Mucosa of descending colon (tissue), 3 donors: ENCODE measurements around the gene NF1. TPM values are rescaled to one million over a fixed set of nuclear protein-coding genes. Genes with fewer than 3 reads are reported as not detected.

Experiments used
- ATAC-seq: fragments of 200-7000 bp; cut with Tn5 transposase; one replicate; pipeline ENCODE4 v1.9.1; 2020; ENCODE audit warnings: mild to moderate bottlenecking, moderate library complexity
- DNase-seq, 3 donors: peaks; one replicate each; pipeline ENCODE4 v3.0.0-alpha.2; 2020
- H3K36me3 ChIP-seq: fragments of 200-600 bp; one replicate; pipeline ENCODE4 v1.8.0; 2021; ENCODE audit warnings: low read depth, mild to moderate bottlenecking
- H3K4me1 ChIP-seq: fragments of 200-600 bp; one replicate; pipeline ENCODE4 v1.8.0; 2021; ENCODE audit warnings: low read depth, mild to moderate bottlenecking
- H3K4me3 ChIP-seq: fragments of 200-600 bp; one replicate; pipeline ENCODE4 v1.8.0; 2021; ENCODE audit warnings: mild to moderate bottlenecking
- H3K9me3 ChIP-seq: fragments of 200-600 bp; one replicate; pipeline ENCODE4 v1.8.0; 2021; ENCODE audit warnings: mild to moderate bottlenecking
- intact Hi-C, 2 donors: fragments of 100-400 bp; cut with DNase I in 1 of 2; cut with micrococcal nuclease in 1 of 2; formaldehyde crosslinking; loops; one replicate each; pipeline versions ENCODE4 v1.11.0 to v1.11.1; 2022; cut with DNase I, micrococcal nuclease
- total RNA-seq, 3 donors: library from RNA; stranded (reverse); fragmentation: NEBNext Ultra II Directional in 2 of 3; extraction: Animal tissue kit (Norgen Biotek cat#: 25700) in 2 of 3; gene quantifications; one replicate each; pipeline versions ENCODE4 v1.2.1 to v1.2.4, GENCODE V29; 2021 to 2023
- TF ChIP-seq, protein P1 (sequence below): fragments of 200-600 bp; IDR thresholded peaks from one replicate; pipeline ENCODE4 v1.8.0; 2022; ENCODE audit warnings: antibody characterized with exemption, mild to moderate bottlenecking
- donor health status: DM: no; HTN: no; CAD: no; lungs with moderate emphysema.
- donor health status: DM: no; HTN: no; CAD: no.
- donor health status: DM: no; HTN: yes; CAD: no.

Gene NF1
- total RNA-seq, 3 donors from 2014 or later = 51.9 to 67.6 (median 52.4) TPM

DNA sequence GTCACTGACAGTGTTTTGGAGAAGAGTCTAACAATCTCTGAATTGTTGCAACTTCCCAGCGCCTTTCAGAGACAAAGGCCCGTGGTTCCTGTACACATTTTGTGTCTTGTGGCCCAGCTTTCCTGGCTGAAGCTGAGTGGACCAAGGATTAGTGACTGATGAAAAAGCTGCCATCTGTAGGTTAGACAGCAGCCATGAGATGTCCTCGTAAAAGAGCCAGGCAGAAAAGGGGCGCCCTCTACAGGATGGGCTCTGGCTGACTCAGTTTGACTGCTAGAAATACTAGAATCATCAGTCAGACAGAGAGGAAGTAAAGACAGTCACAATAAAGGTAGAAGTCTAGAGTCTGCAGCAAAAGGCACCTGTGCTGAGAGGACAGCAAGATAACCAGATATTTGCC, 26.5 kb upstream of the NF1 start:
- TF ChIP-seq, protein P1, sequence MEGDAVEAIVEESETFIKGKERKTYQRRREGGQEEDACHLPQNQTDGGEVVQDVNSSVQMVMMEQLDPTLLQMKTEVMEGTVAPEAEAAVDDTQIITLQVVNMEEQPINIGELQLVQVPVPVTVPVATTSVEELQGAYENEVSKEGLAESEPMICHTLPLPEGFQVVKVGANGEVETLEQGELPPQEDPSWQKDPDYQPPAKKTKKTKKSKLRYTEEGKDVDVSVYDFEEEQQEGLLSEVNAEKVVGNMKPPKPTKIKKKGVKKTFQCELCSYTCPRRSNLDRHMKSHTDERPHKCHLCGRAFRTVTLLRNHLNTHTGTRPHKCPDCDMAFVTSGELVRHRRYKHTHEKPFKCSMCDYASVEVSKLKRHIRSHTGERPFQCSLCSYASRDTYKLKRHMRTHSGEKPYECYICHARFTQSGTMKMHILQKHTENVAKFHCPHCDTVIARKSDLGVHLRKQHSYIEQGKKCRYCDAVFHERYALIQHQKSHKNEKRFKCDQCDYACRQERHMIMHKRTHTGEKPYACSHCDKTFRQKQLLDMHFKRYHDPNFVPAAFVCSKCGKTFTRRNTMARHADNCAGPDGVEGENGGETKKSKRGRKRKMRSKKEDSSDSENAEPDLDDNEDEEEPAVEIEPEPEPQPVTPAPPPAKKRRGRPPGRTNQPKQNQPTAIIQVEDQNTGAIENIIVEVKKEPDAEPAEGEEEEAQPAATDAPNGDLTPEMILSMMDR = no peak
- intact Hi-C loops = no loop called here
- ATAC-seq = peak; percentile 74
- Histone ChIP-seq H3K4me1 (peaks cover 8% of the 10 kb centered on the region), H3K9me3 (no peaks in the 10 kb centered on the region), H3K36me3 (no peaks in the 10 kb centered on the region), H3K4me3 (no peak overlapping the region)
- peak in 2 of 3 donors; percentile 56 to 78 for DNase-seq

DNA sequence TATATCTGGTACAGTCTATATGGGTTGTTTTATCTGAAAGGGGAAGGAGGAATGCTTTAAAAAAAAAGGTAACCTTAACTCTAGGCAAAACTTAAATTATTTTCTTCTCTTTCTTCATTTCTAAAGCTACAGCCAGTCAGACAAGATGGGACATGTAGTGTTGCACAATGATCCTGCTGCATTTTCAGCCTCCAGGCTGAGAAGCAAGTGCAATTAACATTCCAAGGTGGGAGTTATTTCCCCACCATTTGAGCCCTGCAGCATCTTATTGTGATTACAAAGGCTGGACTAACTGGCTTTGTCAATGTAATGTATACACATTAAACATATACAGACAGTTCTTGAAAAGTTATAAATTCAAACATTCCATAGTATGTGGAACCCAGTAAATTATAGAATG, 22.6 kb upstream of the NF1 start:
- Histone ChIP-seq H3K4me1 (peaks cover 8% of the 10 kb centered on the region), H3K36me3 (no peaks in the 10 kb centered on the region), H3K4me3 (no peak overlapping the region), H3K9me3 (no peaks in the 10 kb centered on the region)
- DNase-seq (no peak), ATAC-seq (no peak)
- TF ChIP-seq, protein P1 = no peak
- intact Hi-C loops = no loop called here

DNA sequence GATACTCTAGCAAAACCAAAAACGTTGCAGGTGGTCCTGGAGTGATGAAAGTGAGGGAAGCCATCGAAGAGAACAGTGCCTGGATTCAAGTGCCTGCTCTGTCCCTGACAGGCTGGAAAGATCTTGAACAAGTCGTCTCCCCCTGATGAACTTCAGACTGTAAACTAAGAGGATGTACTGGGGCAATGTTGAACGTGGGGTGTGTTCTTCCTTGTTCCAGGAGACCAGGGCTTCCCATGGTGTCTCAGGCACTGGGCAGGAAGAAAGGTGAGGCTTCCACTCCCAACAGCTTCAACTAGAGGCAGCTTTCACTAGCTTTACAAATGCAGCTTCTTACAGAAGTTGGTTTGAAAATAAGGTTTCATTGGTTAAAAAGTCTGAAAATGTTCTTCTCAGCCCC, 21.4 kb upstream of the NF1 start:
- ATAC-seq (peak; percentile 98), DNase-seq (peak in 2 of 3 donors; percentile 31 to 33)
- Histone ChIP-seq H3K36me3 (no peaks in the 10 kb centered on the region), H3K4me3 (no peak overlapping the region), H3K4me1 (peaks cover 7% of the 10 kb centered on the region), H3K9me3 (no peaks in the 10 kb centered on the region)
- TF ChIP-seq, protein P1 = no peak
- intact Hi-C loops = no loop called here

DNA sequence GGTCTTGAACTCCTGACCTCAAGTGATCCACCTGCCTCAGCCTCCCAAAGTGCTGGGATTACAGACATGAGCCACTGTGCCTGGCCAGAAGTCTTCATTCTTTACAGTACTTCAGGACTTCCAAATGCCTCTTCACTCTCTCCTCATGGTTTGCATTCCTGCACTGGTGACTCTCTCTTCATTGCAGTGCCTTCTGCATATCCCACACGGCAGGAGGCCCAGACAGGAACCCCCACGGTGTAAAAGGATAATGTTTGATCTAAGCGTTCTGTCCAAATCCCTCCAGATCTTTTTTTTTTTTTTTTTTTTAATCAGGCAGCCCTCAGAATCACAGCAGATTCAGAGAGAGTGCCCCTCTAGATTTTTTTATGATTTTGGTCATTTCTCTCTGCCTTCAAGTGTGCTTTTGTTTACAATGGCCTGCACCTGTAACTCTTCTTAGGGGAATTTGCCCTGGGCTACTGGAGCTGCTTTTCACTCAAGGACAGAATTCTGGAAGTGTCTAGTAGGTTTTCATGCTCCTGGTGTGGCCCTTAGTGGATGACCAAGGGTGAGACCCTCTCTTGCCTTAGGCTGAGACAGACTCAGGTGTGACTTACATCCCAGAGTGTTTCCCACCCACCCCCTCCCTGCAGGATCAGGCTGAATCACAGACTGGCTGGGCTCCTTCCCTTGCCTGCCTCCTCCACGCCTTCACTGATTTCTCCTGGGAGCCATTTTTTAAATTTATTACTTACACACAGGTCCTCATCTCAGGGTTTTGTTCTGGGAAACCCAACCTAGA, 19.8 kb upstream of the NF1 start:
- no peak for ATAC-seq
- intact Hi-C loops = no loop called here
- Histone ChIP-seq H3K4me3 (no peak overlapping the region), H3K4me1 (no peaks in the 10 kb centered on the region), H3K36me3 (no peaks in the 10 kb centered on the region), H3K9me3 (no peaks in the 10 kb centered on the region)
- TF ChIP-seq, protein P1 = no peak
- no peak for DNase-seq

DNA sequence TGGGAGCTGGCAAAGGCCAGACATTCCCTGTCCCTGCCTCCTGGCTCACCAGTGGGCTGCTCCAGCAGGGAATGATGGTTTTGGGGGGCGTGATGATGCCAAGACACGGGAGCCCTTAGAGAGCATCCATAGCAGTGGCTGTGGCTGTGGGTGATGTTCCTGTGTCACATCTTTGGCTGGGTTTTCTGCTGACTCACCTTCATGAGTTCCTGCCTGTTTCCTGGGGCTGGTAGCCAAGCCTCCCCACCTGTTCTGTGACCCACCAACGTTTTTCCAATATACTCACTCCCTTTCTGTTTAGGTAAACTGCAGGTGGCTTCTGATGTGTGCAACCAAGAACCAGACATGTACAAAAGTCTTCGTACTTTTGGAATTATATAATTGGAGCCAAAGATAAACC, 16.5 kb upstream of the NF1 start:
- Histone ChIP-seq H3K4me3 (no peak overlapping the region), H3K4me1 (no peaks in the 10 kb centered on the region), H3K36me3 (no peaks in the 10 kb centered on the region), H3K9me3 (no peaks in the 10 kb centered on the region)
- TF ChIP-seq, protein P1 = no peak
- intact Hi-C loops = no loop called here
- ATAC-seq (no peak), DNase-seq (no peak)
